Hematopoietic multipotent progenitor cell treated with erythropoietin and hydrocortisone succinate and interleukin-3 and kit ligand, for 8 days (in vitro differentiated cells): Measurements from ENCODE around the gene JAM2.
"Not testable (repeated sequence)": the region's sequence is repeated elsewhere in the genome, so short reads cannot be mapped to it uniquely, and the experiment has no call there.

ENCODE experiments used
- DNase-seq: peaks from one replicate; pipeline ENCODE4 v3.0.0-alpha.2; 2015

JAM2 gene

GRCh38 chr21:25647647-25648046, 8.6 kb downstream of the JAM2 start:
- no peak for DNase-seq

- DNase-seq, result no peak
Observed at GRCh38 chr21:25649146-25649545, 10.1 kb downstream of the JAM2 start.

- DNase-seq, result no peak
Observed at GRCh38 chr21:25656412-25656811, 17.4 kb downstream of the JAM2 start.

- no peak for DNase-seq
Observed at GRCh38 chr21:25657140-25657539, 18.1 kb downstream of the JAM2 start.

GRCh38 chr21:25658427-25659035, 19.5 kb downstream of the JAM2 start:
- no peak for DNase-seq

GRCh38 chr21:25660233-25660632, 21.2 kb downstream of the JAM2 start:
- DNase-seq, result no peak

GRCh38 chr21:25664491-25664931, 25.5 kb downstream of the JAM2 start:
- DNase-seq, result no peak

GRCh38 chr21:25670726-25671125, 31.7 kb downstream of the JAM2 start:
- DNase-seq, result no peak

GRCh38 chr21:25676451-25676850, 37.4 kb downstream of the JAM2 start:
- DNase-seq, result no peak

- no peak for DNase-seq
Observed at GRCh38 chr21:25682382-25682781, 43.3 kb downstream of the JAM2 start.

- DNase-seq, result no peak
Observed at GRCh38 chr21:25687787-25688186, 48.7 kb downstream of the JAM2 start.

- DNase-seq, result no peak
Observed at GRCh38 chr21:25688275-25689155, 49.5 kb downstream of the JAM2 start.

- no peak for DNase-seq
Observed at GRCh38 chr21:25689226-25689625, 50.2 kb downstream of the JAM2 start.

GRCh38 chr21:25691976-25692375, 52.9 kb downstream of the JAM2 start:
- DNase-seq, result no peak

- DNase-seq, result not testable (repeated sequence)
Observed at GRCh38 chr21:25695461-25695860, 56.4 kb downstream of the JAM2 start.

GRCh38 chr21:25700741-25701140, 61.7 kb downstream of the JAM2 start:
- DNase-seq, result no peak

GRCh38 chr21:25701529-25701928, 62.5 kb downstream of the JAM2 start:
- no peak for DNase-seq

GRCh38 chr21:25708467-25709065, 69.5 kb downstream of the JAM2 start:
- DNase-seq, result peak; percentile 76

GRCh38 chr21:25709684-25710265, 70.7 kb downstream of the JAM2 start:
- peak; percentile 19 for DNase-seq

- no peak for DNase-seq
Observed at GRCh38 chr21:25710550-25710949, 71.5 kb downstream of the JAM2 start.

GRCh38 chr21:25714066-25714465, 75.0 kb downstream of the JAM2 start:
- DNase-seq, result not testable (repeated sequence)

GRCh38 chr21:25717491-25718147, 78.6 kb downstream of the JAM2 start:
- DNase-seq, result peak; percentile 70

GRCh38 chr21:25721987-25722386, 82.9 kb downstream of the JAM2 start:
- no peak for DNase-seq
